ENCODE data around the gene IL20.

GRCh38 chr1:206900149-206900548 is 34.7 kb downstream of the IL20 start:
- no peak for TF ChIP-seq CTCF (CRISPR knock-in tag; IDR thresholded peaks at IDR 0.05)
- TF ChIP-seq ZNF605 (CRISPR knock-in tag; IDR thresholded peaks at IDR 0.05), result no peak
- no peak for TF ChIP-seq NFE2L1 (CRISPR knock-in tag; IDR thresholded peaks at IDR 0.05; ENCODE audit: borderline replicate concordance)
- TF ChIP-seq POLR2AphosphoS5 (IDR thresholded peaks at IDR 0.05; ENCODE audit: low read depth, low read length), result no peak
- TF ChIP-seq POLR2A (IDR thresholded peaks at IDR 0.05; ENCODE audit: insufficient read depth in 1 of 2, low read depth in 2 of 2, low read length in 2 of 2), result no peak
- no peak for TF ChIP-seq HES4 (CRISPR knock-in tag; IDR thresholded peaks at IDR 0.05; ENCODE audit: borderline replicate concordance)
- no peak for TF ChIP-seq TAF1 (CRISPR knock-in tag; IDR thresholded peaks at IDR 0.05)
- TF ChIP-seq CHD4 (IDR thresholded peaks at IDR 0.05; ENCODE audit: borderline replicate concordance, low read length), result no peak
- TF ChIP-seq ATF1 (CRISPR knock-in tag; IDR thresholded peaks at IDR 0.05), result no peak
- TF ChIP-seq BRF2 (CRISPR knock-in tag; IDR thresholded peaks at IDR 0.05), result no peak
- no peak for TF ChIP-seq YY1 (IDR thresholded peaks at IDR 0.05; ENCODE audit: insufficient read depth, insufficient replicate concordance, low read depth, low read length)
- no peak for TF ChIP-seq RBM22 (optimal IDR thresholded peaks at IDR 0.05; ENCODE audit: low read length)
- TF ChIP-seq ZBTB38 (CRISPR knock-in tag; IDR thresholded peaks at IDR 0.05), result no peak
